Measurements from ENCODE around the gene PEX11G.

GRCh38 chr19:7435586-7435985 is 53.2 kb downstream of the PEX11G start:
- TF ChIP-seq, protein P1, sequence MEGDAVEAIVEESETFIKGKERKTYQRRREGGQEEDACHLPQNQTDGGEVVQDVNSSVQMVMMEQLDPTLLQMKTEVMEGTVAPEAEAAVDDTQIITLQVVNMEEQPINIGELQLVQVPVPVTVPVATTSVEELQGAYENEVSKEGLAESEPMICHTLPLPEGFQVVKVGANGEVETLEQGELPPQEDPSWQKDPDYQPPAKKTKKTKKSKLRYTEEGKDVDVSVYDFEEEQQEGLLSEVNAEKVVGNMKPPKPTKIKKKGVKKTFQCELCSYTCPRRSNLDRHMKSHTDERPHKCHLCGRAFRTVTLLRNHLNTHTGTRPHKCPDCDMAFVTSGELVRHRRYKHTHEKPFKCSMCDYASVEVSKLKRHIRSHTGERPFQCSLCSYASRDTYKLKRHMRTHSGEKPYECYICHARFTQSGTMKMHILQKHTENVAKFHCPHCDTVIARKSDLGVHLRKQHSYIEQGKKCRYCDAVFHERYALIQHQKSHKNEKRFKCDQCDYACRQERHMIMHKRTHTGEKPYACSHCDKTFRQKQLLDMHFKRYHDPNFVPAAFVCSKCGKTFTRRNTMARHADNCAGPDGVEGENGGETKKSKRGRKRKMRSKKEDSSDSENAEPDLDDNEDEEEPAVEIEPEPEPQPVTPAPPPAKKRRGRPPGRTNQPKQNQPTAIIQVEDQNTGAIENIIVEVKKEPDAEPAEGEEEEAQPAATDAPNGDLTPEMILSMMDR (IDR thresholded peaks at IDR 0.05): no peak
- TF ChIP-seq POLR2A (IDR thresholded peaks at IDR 0.05): no peak

All from body of pancreas (tissue), 4 donors.